Skin epidermis (tissue), 12 donors: ENCODE data around the gene DDAH2.

Source experiments
- H3K27ac ChIP-seq, 21 experiments: fragments of 200-600 bp; sonication (generic) in 11 of 21; one replicate each; pipeline ENCODE4 v1.5.0; 2020; ENCODE audit warnings: mild to moderate bottlenecking in 3 of 21, inconsistent platforms in 2 of 21, moderate library complexity in 2 of 21
- H3K4me3 ChIP-seq, 7 experiments: fragments of 200-600 bp; sonication (generic) in 2 of 7; one replicate each; pipeline ENCODE4 v1.5.0; 2020; ENCODE audit warnings: inconsistent platforms in 2 of 7, mild to moderate bottlenecking in 2 of 7, moderate library complexity in 1 of 7

DDAH2 gene

DNA sequence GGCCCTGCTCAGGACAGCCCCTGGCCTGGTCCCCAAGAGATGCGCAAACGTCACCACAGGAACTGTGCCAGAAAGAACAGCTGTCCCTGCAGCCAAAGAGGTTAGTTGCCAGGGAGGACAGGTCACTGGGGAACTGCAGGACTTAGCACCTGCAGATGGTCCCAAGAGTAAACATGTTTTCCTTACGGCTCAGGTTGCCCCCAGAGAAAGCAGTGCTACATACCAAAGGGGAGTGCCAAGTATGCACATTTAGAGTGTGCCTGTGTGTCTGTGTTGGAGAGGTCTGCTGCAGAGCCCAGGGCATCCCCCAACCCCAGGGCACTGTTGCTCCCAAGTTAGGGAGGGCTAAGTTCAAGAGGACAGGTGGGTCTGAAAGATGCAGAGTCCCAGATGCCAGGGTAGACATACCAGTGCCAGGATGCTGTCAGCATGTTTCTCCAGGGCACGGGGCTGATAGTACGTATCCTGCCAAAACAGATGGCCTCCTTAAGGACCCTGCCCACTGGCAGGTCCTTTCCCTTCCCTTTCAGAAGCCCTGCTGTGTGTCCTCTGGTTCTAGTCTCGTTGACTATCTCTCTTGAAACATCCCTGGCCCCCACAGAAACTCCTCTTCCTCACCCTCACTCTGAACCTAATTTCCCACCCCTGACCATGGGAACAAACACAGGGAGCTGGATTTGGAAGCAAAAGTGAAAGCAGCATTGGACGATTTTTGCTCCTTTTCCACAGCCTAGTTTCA lies 27.3 kb downstream of the DDAH2 start:
- peak overlapping the region in 20 of 21 experiments; percentile 85 to 99 (median 98) for H3K27ac ChIP-seq

DNA sequence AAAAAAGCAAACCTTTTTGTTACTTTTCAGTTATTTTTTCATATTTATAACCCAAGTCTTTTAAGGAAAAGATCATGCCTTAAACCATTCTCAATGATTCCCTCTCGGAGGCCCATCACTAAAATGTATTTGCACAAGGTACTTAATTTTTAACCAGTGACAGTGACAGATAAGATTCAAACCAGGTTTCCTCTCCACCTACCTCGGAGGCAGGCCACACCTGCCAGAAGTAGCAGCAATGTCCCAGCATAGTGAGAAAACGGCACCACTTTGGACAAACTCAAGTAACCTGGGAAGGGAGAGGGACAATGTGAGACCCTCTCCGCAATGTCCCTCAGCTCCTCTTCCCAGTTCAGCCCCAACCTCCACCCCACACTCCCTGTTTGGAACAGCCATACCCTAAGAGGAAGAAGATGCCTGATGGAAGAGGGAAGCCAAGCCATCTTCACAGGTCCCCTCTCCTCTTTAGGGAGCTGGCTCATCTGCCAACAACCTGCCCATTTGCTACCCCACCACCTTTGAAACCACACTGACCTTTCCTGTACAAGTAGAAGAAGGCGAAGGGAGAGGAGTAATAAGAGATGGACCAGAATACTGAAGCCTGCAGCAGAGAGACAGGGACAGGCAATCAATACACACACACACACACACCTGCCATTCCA lies 28.2 kb downstream of the DDAH2 start:
- H3K27ac ChIP-seq: peak overlapping the region in 4 of 21 experiments; percentile 2 to 98 (median 39)

More for the DNA sequence above, 27.3 kb downstream of the DDAH2 start:
- peak overlapping the region; percentile 58 to 83 (median 74) for H3K4me3 ChIP-seq

DNA sequence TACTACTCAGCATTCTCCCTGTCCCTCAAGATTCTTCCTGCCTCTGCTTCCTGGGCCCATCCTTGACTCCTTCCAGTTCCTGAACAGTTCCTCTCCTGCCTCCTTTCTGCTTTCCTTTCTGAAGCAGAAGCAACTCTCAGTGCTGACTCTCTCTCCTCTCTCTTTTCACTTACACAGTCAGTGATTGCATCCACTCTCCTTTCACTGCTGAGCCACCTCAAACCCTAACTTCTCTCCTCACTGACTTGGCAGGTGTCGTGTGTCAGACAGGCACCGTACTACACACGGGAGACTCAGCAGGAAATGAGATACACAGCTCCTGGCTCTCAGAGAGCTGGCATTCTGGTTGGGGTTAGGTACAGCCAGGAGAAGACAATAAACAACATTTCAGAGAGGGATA lies 31.5 kb downstream of the DDAH2 start:
- Histone ChIP-seq H3K4me3 (no peak overlapping the region), H3K27ac (peak overlapping the region in 2 of 21 experiments; percentile 3 to 16)

More for the DNA sequence above, 28.2 kb downstream of the DDAH2 start:
- H3K4me3 ChIP-seq: no peak overlapping the region

DNA sequence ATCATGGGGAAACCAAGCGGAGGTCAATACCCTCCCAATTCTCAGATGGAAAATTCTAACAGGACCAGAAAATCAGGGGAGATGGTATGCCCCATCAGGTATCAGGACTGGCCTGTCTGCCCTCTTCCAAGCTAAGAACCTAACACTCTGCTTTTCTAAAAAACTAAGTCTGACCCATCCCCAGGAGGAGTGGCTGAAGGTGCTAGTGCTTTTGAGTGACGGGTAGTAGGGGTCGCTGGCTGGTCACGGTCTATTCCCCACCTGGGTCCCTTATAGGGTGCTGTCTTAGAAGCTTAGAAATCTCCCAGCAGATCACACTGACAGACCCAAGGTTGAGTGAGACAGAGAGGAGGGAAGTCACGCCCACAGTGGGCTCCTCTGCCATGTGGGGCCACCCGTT lies 35.6 kb downstream of the DDAH2 start:
- Histone ChIP-seq H3K4me3 (no peak overlapping the region), H3K27ac (no peak overlapping the region)

DNA sequence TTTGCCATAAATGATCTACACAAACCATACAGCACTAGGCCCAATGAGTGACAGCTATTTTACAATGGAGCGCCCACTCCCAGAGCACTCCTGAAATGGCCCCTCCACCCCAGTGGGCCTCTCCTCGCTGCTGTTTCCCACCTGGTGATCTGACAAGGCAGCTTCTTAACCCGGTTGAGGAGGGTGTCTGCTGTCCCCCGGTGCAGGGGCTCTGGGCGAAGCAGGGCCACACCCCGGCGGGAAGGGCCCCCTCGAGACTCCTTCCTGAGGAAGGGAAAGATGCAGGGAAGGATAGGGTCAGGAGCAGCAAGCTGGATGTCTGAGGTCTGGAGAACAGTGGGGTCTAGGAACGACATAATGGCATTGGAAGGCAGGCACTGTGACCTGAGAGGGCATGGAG lies 36.2 kb downstream of the DDAH2 start:
- H3K4me3 ChIP-seq: no peak overlapping the region
- no peak overlapping the region for H3K27ac ChIP-seq

DNA sequence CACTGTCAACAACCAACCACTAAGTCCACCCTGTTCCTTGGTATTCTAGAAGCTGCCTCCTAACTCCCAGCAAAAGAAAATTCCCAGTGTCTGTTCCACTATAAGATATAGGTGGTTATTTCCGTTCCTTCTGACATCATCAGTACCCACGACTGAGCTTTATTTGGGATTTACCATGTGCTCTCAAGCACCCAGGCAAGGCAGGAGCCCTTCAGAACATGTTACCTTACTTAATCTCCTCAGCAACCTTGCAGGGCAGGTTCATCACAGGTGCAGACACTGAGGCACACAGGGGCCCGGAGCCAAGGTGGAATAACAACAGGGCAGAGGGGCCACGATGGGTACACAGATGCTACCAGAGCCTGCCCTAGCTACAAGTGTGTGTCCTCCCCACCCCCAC lies 36.7 kb downstream of the DDAH2 start:
- no peak overlapping the region for H3K4me3 ChIP-seq
- H3K27ac ChIP-seq: no peak overlapping the region

DNA sequence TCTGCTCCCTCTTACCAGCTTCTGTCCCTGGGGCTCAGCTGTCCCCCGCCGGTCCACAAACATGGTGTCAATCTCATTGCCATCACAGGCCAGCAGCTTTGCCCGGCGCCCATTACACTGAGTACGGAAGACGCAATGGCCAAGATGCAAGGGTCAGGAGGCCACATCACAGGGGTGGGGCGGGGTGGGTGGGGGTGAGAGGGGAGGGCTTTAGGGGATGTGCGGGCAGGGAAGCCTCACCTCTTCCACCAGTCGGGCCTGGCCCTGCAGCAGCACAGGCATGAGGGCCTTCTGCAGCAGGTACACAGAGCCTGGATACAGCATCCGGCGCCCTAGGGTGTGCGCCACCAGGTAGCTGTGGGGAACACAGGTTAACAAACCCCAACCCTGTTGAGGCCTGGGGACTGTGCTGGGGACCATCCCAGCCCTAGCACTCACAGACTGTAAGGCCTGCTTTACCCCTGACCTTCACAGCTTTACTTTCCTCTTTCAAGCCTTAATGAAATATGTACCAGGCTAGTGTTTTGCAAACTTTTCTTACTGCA lies 37.5 kb downstream of the DDAH2 start:
- Histone ChIP-seq H3K27ac (no peak overlapping the region), H3K4me3 (no peak overlapping the region)

DNA sequence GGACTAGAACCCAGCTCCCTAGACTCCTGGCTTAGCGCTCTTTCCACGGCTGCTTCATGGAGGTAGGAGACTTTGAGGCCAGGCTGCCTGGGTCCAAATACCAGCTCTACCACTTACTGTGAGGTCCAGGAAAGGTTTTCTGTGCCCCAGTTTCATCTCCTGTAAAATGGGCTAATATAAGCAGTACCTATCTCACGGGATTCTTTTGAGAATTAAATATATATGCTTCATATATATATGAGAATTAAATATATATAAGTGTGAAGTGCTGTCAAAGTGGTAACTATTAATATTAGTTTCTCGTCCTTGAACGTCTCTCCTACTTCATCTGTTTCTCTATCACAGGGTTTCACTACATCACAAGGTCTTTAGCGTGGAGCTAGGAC lies 38.0 kb downstream of the DDAH2 start:
- H3K27ac ChIP-seq: no peak overlapping the region
- H3K4me3 ChIP-seq: no peak overlapping the region

DNA sequence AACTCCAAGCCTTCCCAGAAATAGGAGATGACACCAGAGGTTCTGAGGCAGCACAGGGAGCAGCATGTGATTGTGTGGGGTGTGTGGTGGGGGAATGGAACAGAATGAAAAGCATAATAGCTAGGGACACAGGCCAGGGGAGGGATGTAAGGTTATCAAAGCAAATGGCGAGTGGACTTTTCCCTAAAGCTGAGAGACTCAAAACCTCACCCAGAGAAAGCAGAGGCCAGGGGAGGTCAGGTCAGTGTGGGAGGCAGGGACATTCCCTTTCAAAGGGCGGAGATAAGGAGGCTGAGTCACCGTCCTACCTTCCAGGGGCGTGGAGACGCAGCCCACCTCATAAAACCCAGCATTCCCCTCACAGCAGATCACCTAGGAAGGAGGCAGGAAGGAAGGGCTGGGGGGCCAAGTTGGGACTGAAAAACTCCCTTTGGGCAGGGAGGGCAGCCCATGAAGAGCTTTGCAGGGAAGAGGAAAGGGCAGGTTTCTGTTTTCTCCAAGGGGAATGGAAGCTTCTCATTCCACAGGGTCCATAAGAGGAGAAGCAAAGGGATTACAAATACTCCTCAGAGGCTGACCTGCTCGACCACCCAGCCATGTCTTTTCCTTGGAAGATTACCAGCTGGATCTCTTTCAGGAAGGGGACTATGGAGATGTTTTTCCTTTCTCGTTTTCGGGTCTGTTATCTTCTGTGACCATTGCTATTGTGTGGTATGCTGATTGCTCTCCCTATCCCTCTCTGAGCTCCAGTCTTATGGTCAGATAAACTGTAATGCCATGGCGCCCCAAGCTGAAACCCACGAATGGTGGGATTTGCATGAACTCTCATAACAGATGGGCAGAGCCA lies 38.6 kb downstream of the DDAH2 start:
- Histone ChIP-seq H3K27ac (no peak overlapping the region), H3K4me3 (no peak overlapping the region)

DNA sequence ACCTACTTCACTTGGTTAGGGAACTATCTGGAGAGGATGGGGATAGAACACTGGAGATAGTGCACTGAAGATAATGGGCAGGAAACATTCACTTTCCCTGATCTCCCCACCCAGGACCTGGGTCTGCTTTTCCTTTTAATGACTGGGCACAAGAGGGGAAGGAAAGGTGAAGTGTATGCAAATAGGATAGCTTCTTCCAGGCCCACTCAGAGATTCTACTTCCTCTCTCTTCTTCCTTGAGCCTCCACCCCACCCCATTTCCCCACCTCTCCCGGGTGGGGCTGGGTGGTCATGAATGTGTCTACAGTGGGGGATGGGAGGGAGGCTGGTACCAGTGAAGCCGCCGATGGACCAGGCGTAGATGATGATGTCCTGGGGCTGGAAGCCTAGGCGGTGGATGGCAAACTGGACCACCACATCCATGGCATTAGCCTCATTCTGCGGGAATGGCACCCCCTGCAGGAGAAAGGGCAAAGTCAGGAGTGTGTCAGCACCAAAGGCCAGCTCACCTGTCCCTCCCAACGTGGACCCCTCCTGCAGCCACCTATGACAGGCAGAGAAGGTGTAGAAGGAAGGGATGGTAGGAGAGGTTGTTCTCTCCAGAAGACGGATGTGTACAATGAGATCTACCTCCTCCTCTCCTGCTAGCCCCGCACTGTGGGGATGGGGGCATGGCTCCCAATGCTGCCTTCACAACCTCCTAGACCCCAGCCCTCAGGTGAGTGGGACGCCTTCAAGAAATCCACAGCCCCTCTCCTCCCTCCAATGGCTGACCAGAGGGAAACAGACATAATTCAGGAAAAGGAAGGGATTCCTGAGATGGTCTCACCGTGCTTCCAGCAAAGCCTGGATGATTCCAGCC lies 39.6 kb downstream of the DDAH2 start:
- Histone ChIP-seq H3K27ac (no peak overlapping the region), H3K4me3 (no peak overlapping the region)

DNA sequence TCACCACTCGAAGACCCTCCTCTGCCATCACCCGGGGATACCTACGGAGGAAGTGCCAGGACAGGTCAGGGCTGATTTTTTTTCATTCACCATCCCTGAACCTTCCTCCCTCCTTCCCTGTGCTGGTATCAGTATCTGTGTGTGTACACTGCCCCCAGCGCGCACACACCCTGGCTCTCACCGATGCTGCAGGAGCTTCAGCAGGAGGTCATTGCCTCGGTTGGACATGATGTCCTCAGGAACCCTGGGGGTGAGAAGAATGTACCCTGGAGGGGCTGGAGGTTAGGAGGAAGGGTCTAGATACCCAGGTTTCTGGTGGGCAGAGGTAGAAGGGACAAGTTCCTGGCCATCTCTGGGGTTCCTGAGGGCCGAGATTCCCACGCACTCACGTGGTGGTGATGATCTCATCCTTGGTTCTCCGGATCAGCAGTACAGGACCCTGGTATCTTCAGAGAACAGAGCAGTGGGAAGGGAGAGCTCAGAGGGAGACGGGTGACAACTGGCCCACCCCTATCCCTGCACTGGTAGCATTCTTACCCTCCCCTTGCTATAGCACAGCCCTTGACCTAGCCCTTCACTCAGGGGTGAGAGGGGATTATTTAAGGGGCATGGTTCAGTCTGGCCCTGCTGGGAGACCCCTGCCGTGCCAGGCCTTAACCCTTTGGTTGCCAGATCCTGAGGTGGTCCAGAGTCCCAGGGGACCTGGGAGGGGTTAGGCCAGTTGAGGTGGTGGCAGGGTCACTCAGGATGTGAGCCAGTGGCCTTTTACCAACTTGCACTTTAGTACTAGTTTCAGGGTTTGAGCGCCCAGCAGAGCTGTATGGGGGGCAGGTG lies 41.0 kb downstream of the DDAH2 start:
- no peak overlapping the region for H3K27ac ChIP-seq
- no peak overlapping the region for H3K4me3 ChIP-seq

DNA sequence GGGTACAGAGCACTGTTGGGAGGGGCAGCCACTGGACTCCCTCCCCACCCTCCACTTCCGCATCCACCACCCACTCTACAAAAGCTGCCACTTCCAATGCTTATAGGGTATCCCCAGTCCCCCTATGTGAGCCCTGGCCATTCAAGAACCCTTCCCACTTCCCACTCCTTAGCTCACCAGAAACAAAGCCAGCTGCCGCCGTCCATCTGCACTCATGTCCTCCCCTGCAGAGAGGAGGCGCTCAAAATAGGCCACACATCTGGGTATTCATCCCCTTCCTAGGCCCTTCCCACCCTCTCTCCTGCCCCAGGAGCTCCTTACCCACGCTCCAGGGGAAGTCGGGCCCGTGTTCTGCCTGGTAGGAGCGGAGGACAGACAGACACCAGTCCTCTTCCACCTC lies 41.8 kb downstream of the DDAH2 start:
- H3K27ac ChIP-seq: no peak overlapping the region
- no peak overlapping the region for H3K4me3 ChIP-seq

DNA sequence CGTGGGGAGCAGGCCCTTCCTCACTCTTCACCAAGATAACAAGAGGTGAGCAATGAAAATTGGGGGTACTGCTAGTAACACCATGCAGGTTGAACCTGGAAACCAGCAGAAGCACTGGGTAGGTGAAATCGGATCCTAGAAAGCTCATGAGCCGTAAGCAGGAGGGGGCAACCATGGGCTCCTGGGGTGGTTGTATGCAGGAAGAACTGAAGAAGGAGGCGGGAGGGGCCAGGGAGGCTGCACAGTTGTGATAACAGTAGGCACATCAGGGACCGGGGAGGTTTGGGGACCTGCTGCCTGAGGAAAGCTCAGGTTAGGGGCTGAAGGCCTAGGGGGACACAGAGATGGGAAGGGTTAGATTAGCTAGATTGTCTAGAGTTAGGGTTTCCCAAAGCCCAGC lies 42.6 kb downstream of the DDAH2 start:
- no peak overlapping the region for H3K4me3 ChIP-seq
- no peak overlapping the region for H3K27ac ChIP-seq

DNA sequence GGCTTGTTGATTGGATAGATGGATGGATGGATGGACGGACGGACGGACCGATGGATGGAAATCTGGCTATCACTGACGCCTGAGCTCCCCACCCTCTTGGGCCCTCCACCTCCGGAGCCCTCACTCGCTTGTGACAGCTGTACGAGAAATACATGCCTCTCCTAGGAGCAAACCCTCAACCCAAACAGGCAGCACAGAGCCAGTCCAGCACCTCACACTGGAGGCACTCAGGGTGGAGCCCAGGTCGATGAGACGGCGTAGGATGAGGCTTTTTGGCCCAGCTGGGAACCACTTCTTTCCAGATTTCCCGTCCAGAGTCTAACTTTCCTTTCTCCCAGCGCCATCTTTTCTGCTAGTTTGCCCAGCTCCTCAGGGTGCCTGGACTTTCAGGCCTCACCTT lies 45.5 kb downstream of the DDAH2 start:
- H3K27ac ChIP-seq: no peak overlapping the region
- no peak overlapping the region for H3K4me3 ChIP-seq

DNA sequence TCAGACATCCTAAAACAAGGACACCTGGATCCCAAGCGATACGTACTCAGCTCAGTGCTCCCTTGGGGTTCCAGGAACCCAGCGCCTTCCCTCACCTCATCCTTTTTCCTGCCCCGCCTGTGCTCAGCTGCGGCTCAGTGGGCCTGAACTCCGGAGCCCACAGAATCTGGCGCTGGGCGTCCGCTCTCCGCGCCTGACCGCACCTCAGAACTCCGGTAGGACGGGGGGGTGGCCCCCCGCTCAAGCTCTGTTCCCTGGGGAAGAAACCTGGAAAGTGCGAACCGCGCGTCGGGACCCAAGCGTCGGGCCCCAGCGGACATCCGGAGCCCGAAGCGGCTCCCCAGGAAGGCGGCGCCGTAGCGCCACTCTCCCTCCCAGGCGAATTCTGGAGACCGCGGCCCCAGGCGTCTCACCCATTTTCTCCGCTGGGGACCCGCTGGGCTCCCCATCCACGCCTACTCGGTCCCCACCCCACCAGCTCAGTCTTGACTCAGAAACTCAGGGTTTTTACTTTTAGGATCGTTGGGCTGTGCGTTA lies 47.9 kb downstream of the DDAH2 start:
- H3K4me3 ChIP-seq: peak overlapping the region; percentile 27 to 52 (median 46)
- peak overlapping the region in 19 of 21 experiments; percentile 3 to 87 (median 63) for H3K27ac ChIP-seq

DNA sequence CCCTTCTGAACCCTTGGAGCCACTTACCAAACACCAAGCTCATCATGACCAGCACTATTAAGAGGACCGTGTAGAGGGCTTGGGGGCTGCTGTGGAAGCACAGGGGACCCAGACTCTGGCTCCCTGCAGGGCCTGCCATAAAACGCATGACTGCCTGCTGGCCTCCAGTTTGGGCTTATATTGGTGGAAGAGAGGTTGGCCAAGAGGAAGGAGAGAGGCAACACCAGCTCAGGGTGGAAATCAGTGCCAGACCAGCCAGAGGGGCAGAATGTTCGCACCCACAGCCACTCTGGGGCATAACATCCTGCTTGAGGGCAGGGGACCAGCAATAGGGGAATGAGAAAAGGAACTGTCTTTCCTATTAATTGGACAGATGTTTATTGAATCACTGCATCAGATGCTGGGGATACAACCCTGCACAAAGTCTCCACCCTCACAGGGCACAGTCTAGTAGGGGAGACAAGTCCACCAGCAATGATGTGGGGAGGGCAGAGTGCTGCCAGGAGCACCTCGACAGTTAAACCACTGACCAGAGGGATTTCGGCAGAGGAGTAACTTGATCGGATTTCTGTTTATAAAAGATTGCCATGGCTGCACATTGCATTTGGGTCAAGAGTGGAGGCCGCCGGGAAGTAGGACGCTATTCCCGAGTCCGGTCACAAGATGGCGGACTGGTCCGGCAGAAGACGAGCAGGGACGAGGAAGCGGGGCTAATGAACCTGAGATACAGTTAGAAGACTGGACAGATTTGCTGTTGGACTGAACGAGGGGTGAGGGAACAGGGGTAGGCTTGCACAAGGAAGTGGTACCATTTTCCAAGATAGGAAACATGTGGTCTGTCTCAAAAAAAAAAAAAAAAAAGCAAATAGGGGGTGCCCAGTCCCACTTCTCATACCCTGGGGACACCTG lies 48.6 kb downstream of the DDAH2 start, which contains the start of gene LY6G5C:
Gene LY6G5C, minus strand, starts transcription at position 842 of the 909 bp plus-strand sequence. Its CDS starts 694 bp downstream, at position 148.
- H3K4me3 ChIP-seq: peak within 1 kb of the TSS; percentile 27 to 52 (median 46)
- H3K27ac ChIP-seq: peak within 1 kb of the TSS in 19 of 21 experiments; percentile 3 to 87 (median 63)

DNA sequence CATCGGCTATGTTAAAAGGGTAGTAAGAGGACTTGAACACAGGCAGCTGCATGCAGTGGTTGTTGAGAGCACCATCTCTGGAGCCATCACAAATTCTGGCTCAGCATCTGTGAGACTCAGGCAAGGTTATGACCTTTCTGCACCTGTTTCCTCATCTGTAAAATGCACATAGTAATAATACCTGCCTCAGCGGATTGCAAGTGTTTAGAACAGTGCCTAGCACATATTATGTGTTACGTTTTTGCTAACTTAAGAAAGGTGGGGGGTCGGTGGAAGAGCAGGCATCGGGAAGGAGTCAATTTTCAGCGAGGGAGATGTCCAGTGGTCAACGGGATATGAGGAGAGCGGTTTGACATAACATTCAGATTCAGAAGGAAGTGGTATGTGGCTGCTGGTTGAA lies 51.1 kb downstream of the DDAH2 start:
- Histone ChIP-seq H3K27ac (no peak overlapping the region), H3K4me3 (no peak overlapping the region)
